H1 (cell line): ENCODE data around the gene VSTM4. TPM values are rescaled to one million over a fixed set of nuclear protein-coding genes. Genes with fewer than 3 reads are reported as not detected.

ENCODE experiments used
- CTCF ChIA-PET: fragments of 300-600 bp; sonication (Branson Sonifier 250); formaldehyde crosslinking; loops from one replicate; lab custom pipeline; 2021; ENCODE audit not compliant: partially characterized antibody; lab: Charles Lee
- POLR2A ChIA-PET: fragments of 300-600 bp; sonication (Branson Sonifier 250); formaldehyde crosslinking; loops from one replicate; lab custom pipeline; 2021; ENCODE audit warnings: inconsistent platforms; ENCODE audit not compliant: partially characterized antibody; lab: Charles Lee
- DNase-seq, 2 experiments: peaks; one replicate each; pipeline versions ENCODE4 v3.0.0 to v3.0.0-alpha.2; 2010 to 2022; ENCODE audit warnings: low spot score in 2 of 2, low read depth in 1 of 2, mixed read lengths in 1 of 2
- FAIRE-seq: peaks from 2 replicates; lab custom pipeline; 2011; peaks lifted over from hg19 to GRCh38; lab: Jason Lieb, UNC
- H2AFZ ChIP-seq: 2 replicates; pipeline ENCODE4 v1.8.1; 2012; ENCODE audit warnings: low read length, inconsistent platforms
- H2AK5ac ChIP-seq: 2 replicates; pipeline ENCODE4 v1.6.1; 2013; ENCODE audit warnings: low read depth, low read length
- H2BK120ac ChIP-seq: replicated peaks from 2 replicates; pipeline ENCODE3; 2013; ENCODE audit warnings: low read depth, low read length, inconsistent platforms
- H2BK12ac ChIP-seq: 2 replicates; pipeline ENCODE4 v1.6.1; 2013; ENCODE audit warnings: low read depth, low read length
- H2BK15ac ChIP-seq: 2 replicates; pipeline ENCODE4 v1.6.1; 2013; ENCODE audit warnings: low read length
- H2BK20ac ChIP-seq: 2 replicates; pipeline ENCODE4 v1.6.1; 2013; ENCODE audit warnings: low read length
- H2BK5ac ChIP-seq: 2 replicates; pipeline ENCODE4 v1.6.1; 2013; ENCODE audit warnings: low read depth, low read length
- H3K14ac ChIP-seq: 2 replicates; pipeline ENCODE4 v1.6.1; 2013; ENCODE audit warnings: inconsistent platforms; ENCODE audit not compliant: insufficient read length
- H3K18ac ChIP-seq: 2 replicates; pipeline ENCODE4 v1.6.1; 2013; ENCODE audit warnings: low read length; ENCODE audit errors: extremely low read depth
- H3K23ac ChIP-seq: 2 replicates; pipeline ENCODE4 v1.6.1; 2013; ENCODE audit warnings: inconsistent platforms; ENCODE audit not compliant: insufficient read length
- H3K23me2 ChIP-seq: 2 replicates; pipeline ENCODE4 v1.6.1; 2013; ENCODE audit warnings: low read depth, low read length
- H3K27ac ChIP-seq: 2 replicates; pipeline ENCODE4 v1.6.1; 2011; ENCODE audit warnings: low read depth, low read length, inconsistent platforms
- H3K27me3 ChIP-seq, 4 experiments: replicated peaks in 1 of 4; 1 replicate in 1 of 4; 2 replicates in 3 of 4; pipeline versions ENCODE4 v1.6.1 to v1.8.1; 2011 to 2013; ENCODE audit warnings: low read length in 3 of 4, mild to moderate bottlenecking in 3 of 4, inconsistent platforms in 2 of 4, mixed read lengths in 2 of 4, moderate library complexity in 1 of 4; ENCODE audit not compliant: control insufficient read depth in 3 of 4, insufficient read depth in 3 of 4; ENCODE audit errors: extremely low read depth in 1 of 4
- H3K36me3 ChIP-seq, 4 experiments: 2 replicates each; pipeline versions ENCODE4 v1.6.1 to v1.8.1; 2011 to 2013; ENCODE audit warnings: mild to moderate bottlenecking in 4 of 4, low read length in 3 of 4, moderate library complexity in 2 of 4, control low read depth in 1 of 4, inconsistent platforms in 1 of 4; ENCODE audit not compliant: insufficient read depth in 4 of 4, control insufficient read depth in 2 of 4
- H3K4ac ChIP-seq: replicated peaks from 2 replicates; pipeline ENCODE3; 2013; ENCODE audit warnings: low read length, low read depth, mixed read lengths, inconsistent platforms; ENCODE audit not compliant: insufficient read length
- H3K4me1 ChIP-seq, 4 experiments: replicated peaks in 1 of 4; 1 replicate in 1 of 4; 2 replicates in 3 of 4; pipeline versions ENCODE4 v1.6.1 to v1.8.1; 2011 to 2013; ENCODE audit warnings: low read length in 3 of 4, inconsistent platforms in 2 of 4, mixed read lengths in 1 of 4; ENCODE audit not compliant: insufficient read depth in 4 of 4, control insufficient read depth in 3 of 4
- H3K4me2 ChIP-seq, 2 experiments: 2 replicates each; pipeline versions ENCODE4 v1.6.1 to v1.8.1; 2011 to 2013; ENCODE audit warnings: low read depth in 2 of 2, low read length in 2 of 2, control low read depth in 1 of 2, inconsistent platforms in 1 of 2, mild to moderate bottlenecking in 1 of 2; ENCODE audit not compliant: insufficient read depth in 1 of 2
- H3K4me3 ChIP-seq, 4 experiments: fragments of 200-600, 300-600 bp in 1 of 4; sonication (generic), shearing (Covaris generic), sonication (Bioruptor Twin) in 1 of 4; 2 replicates each; pipeline versions ENCODE4 v1.5.1 to v1.8.1; 2011 to 2016; ENCODE audit warnings: low read length in 4 of 4, low read depth in 3 of 4, control low read depth in 2 of 4, inconsistent platforms in 2 of 4, mild to moderate bottlenecking in 2 of 4, mixed read lengths in 1 of 4, moderate library complexity in 1 of 4; ENCODE audit not compliant: insufficient read depth in 2 of 4; ENCODE audit errors: extremely low read depth in 1 of 4
- H3K56ac ChIP-seq: replicated peaks from 2 replicates; pipeline ENCODE3; 2013; ENCODE audit warnings: low read depth, mild to moderate bottlenecking, mixed read lengths, low read length, inconsistent platforms; ENCODE audit not compliant: insufficient read length
- H3K79me1 ChIP-seq: 2 replicates; pipeline ENCODE4 v1.6.1; 2013; ENCODE audit warnings: low read depth, low read length, control low read depth
- H3K79me2 ChIP-seq, 2 experiments: 2 replicates each; pipeline versions ENCODE4 v1.6.1 to v1.8.1; 2012 to 2013; ENCODE audit warnings: low read length in 2 of 2, mild to moderate bottlenecking in 2 of 2, inconsistent platforms in 1 of 2; ENCODE audit not compliant: insufficient read depth in 2 of 2, control insufficient read depth in 1 of 2
- H3K9ac ChIP-seq, 4 experiments: replicated peaks in 1 of 4; 1 replicate in 1 of 4; 2 replicates in 3 of 4; pipeline versions ENCODE4 v1.6.1 to v1.8.1; 2011 to 2013; ENCODE audit warnings: low read depth in 3 of 4, low read length in 3 of 4, control low read depth in 2 of 4, mild to moderate bottlenecking in 2 of 4, moderate library complexity in 2 of 4, inconsistent platforms in 1 of 4; ENCODE audit errors: extremely low read depth in 1 of 4
- H3K9me3 ChIP-seq, 2 experiments: 2 replicates each; pipeline versions ENCODE4 v1.6.1 to v1.8.1; 2012 to 2013; ENCODE audit warnings: mild to moderate bottlenecking in 2 of 2, moderate library complexity in 2 of 2, control low read depth in 1 of 2, inconsistent platforms in 1 of 2, low read depth in 1 of 2, low read length in 1 of 2, mixed read lengths in 1 of 2; ENCODE audit not compliant: insufficient read depth in 2 of 2
- H4K20me1 ChIP-seq, 2 experiments: replicated peaks in 1 of 2; 2 replicates each; pipeline versions ENCODE3 to v1.8.1; 2011 to 2013; ENCODE audit warnings: inconsistent platforms in 2 of 2, low read length in 2 of 2, mild to moderate bottlenecking in 1 of 2; ENCODE audit not compliant: insufficient read depth in 2 of 2, control insufficient read depth in 1 of 2
- H4K5ac ChIP-seq: 2 replicates; pipeline ENCODE4 v1.6.1; 2013; ENCODE audit warnings: low read length, low read depth, mixed read lengths, inconsistent platforms; ENCODE audit not compliant: insufficient read length
- H4K8ac ChIP-seq: 2 replicates; pipeline ENCODE4 v1.8.0; 2013; ENCODE audit warnings: mild to moderate bottlenecking, moderate library complexity, low read length, inconsistent platforms; ENCODE audit not compliant: insufficient read depth; ENCODE audit errors: extremely low read depth
- H4K91ac ChIP-seq: replicated peaks from 2 replicates; pipeline ENCODE3; 2013; ENCODE audit warnings: low read length, mixed read lengths, inconsistent platforms; ENCODE audit not compliant: insufficient read length
- WGBS, 2 experiments: shearing (Covaris generic) in 1 of 2; methylation state at CpG; one replicate each; pipeline versions ENCODE4 v1.1.6 to v1.1.7; 2013 to 2015; ENCODE audit warnings: low lambda C conversion rate in 2 of 2, mixed read lengths in 2 of 2, inconsistent platforms in 1 of 2, low coverage in 1 of 2, missing lambda C conversion rate in 1 of 2; ENCODE audit not compliant: insufficient replicate concordance in 2 of 2, insufficient coverage in 1 of 2, insufficient read length in 1 of 2; ENCODE audit errors: extremely low coverage in 1 of 2, missing lambda C conversion rate in 1 of 2; 5-methylcytosine and 5-hydroxymethylcytosine counted together
- polyA plus RNA-seq, 7 experiments: library from polyadenylated mRNA; depleted of rRNA in 3 of 7; stranded (reverse) in 5 of 7; unstranded in 2 of 7; fragments of >200 nt in 5 of 7; fragments of 200-250 nt in 2 of 7; gene quantifications; 1 replicate in 5 of 7; 2 replicates in 1 of 7; 4 replicates in 1 of 7; pipeline versions ENCODE4 v1.2.1 to v1.2.3, GENCODE V29; 2011 to 2013; ENCODE audit warnings: missing spikeins in 2 of 7, mixed read lengths in 2 of 7
- total RNA-seq: library from RNA; stranded (reverse); fragmentation: NEBNext Ultra II Directional; extraction: Animal tissue kit (Norgen Biotek cat#: 25700); gene quantifications from 2 replicates; pipeline ENCODE4 v1.2.1, GENCODE V29; 2021

The VSTM4 gene
- total and polyA plus RNA-seq, 2 of the 8 experiments (the other 6 are each of a cell fraction or from before 2014, with no cell fraction given): 0.48 to 0.73 TPM

DNA sequence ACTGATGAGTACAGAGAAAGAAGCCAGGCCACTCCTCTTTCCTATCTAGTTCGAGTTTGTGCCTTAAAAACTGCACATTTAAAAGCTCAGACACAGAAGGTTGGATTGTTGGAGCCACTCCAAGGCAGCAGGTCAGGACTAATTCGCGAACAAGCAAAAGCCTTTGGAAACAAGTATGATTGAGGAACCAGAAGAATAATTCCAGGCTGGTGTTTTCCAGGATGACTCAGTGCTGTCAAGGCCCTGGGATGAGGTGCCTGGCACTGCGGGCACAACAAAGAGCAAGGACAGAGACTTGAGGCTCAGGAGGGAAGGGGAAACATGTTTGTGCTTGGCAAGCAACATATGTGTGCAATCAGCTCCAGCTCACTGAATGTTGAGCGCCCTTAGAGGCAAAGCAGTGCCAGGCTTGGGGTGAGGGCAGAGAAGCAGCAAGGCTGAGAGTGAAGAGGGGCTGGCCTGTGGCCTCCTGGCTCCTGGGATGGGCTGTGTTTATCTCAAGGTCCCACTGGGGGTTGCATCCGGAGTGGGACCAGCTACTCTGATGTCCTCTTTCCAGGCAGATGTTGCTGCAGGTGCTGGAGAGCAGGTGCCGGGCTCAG, 44.1 kb downstream of the VSTM4 start:
- Histone ChIP-seq H4K8ac (no peak overlapping the region), H3K27me3 (no peaks in the 10 kb centered on the region), H3K36me3 (no peaks in the 10 kb centered on the region), H3K4me2 (no peak overlapping the region), H3K4me3 (no peak overlapping the region), H4K20me1 (no peaks in the 10 kb centered on the region), H2BK120ac (no peak overlapping the region), H3K4ac (no peak overlapping the region), H2AFZ (no peak overlapping the region), H3K27ac (no peak overlapping the region), H2AK5ac (no peak overlapping the region), H3K9me3 (no peaks in the 10 kb centered on the region; a peak in 1 of 4 replicates), H3K23ac (no peak overlapping the region), H3K4me1 (no peaks in the 10 kb centered on the region), H3K9ac (no peak overlapping the region), H3K14ac (no peak overlapping the region), H2BK12ac (no peak overlapping the region), H4K5ac (no peak overlapping the region), H2BK5ac (no peak overlapping the region), H3K23me2 (no peaks in the 10 kb centered on the region), H3K79me2 (no peaks in the 10 kb centered on the region), H4K91ac (no peak overlapping the region), H3K18ac (no peak overlapping the region), H3K79me1 (no peaks in the 10 kb centered on the region), H3K56ac (no peak overlapping the region), H2BK20ac (no peak overlapping the region), H2BK15ac (no peak overlapping the region)
- POLR2A ChIA-PET: no interaction called here
- DNase-seq (peak in 1 of 2 experiments; percentile 16), FAIRE-seq (no peak)
- CTCF ChIA-PET: interaction anchor here (1.2 kb wide), 1 partner anchor 22 kb away, joined by 3 read pairs; no protein-coding TSS in a partner anchor
- 89% methylated on average over 7 of the region's 7 CpGs; no CpG with 5 or more reads in 1 of the 2 experiments for WGBS, 2 experiments
